Raji (cell line): ENCODE data around the gene NOTCH2.

ENCODE experiments used
- POLR2A ChIP-seq: IDR thresholded peaks from 2 replicates; pipeline ENCODE4 v1.6.1; 2011; ENCODE audit warnings: low read depth, low read length, control low read depth; ENCODE audit not compliant: insufficient read depth

Gene NOTCH2

GRCh38 chr1:119869995-119870394, 199.5 kb downstream of the NOTCH2 start:
- TF ChIP-seq POLR2A, result no peak

- TF ChIP-seq POLR2A, result no peak
Measured at GRCh38 chr1:119868176-119868575, 201.3 kb downstream of the NOTCH2 start.

GRCh38 chr1:119866451-119866850, 203.0 kb downstream of the NOTCH2 start:
- TF ChIP-seq POLR2A, result no peak

- no peak for TF ChIP-seq POLR2A
Measured at GRCh38 chr1:119865627-119866026, 203.8 kb downstream of the NOTCH2 start.

GRCh38 chr1:119862276-119862675, 207.2 kb downstream of the NOTCH2 start:
- TF ChIP-seq POLR2A, result no peak
